ENCODE results near the gene MUC12.
"Not testable (repeated sequence)": the region's sequence is repeated elsewhere in the genome, so short reads cannot be mapped to it uniquely, and the experiment has no call there.

The MUC12 gene

DNA sequence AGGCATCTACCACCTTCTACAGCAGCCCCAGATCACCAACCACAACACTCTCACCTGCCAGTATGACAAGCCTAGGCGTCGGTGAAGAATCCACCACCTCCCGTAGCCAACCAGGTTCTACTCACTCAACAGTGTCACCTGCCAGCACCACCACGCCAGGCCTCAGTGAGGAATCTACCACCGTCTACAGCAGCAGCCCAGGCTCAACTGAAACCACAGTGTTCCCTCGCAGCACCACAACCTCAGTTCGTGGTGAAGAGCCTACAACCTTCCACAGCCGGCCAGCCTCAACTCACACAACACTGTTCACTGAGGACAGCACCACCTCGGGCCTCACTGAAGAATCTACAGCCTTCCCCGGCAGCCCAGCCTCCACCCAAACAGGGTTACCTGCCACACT lies 29.2 kb downstream of the MUC12 start:
- DNase-seq, result not testable (repeated sequence)

DNA sequence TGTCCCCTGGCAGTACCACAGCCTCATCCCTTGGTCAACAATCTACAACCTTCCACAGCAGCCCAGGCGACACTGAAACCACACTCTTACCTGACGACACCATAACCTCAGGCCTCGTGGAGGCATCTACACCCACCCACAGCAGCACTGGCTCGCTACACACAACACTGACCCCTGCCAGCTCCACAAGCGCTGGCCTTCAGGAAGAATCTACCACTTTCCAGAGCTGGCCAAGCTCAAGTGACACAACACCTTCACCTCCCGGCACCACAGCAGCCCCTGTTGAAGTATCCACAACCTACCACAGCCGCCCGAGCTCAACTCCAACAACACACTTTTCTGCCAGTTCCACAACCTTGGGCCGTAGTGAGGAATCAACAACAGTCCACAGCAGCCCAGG lies 30.0 kb downstream of the MUC12 start:
- not testable (repeated sequence) for DNase-seq

DNA sequence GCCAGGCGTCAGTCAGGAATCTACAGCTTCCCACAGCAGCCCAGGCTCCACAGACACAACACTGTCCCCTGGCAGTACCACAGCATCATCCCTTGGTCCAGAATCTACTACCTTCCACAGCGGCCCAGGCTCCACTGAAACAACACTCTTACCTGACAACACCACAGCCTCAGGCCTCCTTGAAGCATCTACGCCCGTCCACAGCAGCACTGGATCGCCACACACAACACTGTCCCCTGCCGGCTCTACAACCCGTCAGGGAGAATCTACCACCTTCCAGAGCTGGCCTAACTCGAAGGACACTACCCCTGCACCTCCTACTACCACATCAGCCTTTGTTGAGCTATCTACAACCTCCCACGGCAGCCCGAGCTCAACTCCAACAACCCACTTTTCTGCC lies 30.7 kb downstream of the MUC12 start:
- not testable (repeated sequence) for DNase-seq

DNA sequence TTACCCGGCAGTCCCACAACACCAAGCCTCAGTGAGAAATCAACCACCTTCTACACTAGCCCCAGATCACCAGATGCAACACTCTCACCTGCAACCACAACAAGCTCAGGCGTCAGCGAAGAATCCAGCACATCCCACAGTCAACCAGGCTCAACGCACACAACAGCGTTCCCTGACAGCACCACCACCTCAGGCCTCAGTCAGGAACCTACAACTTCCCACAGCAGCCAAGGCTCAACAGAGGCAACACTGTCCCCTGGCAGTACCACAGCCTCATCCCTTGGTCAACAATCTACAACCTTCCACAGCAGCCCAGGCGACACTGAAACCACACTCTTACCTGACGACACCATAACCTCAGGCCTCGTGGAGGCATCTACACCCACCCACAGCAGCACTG lies 33.0 kb downstream of the MUC12 start:
- not testable (repeated sequence) for DNase-seq

DNA sequence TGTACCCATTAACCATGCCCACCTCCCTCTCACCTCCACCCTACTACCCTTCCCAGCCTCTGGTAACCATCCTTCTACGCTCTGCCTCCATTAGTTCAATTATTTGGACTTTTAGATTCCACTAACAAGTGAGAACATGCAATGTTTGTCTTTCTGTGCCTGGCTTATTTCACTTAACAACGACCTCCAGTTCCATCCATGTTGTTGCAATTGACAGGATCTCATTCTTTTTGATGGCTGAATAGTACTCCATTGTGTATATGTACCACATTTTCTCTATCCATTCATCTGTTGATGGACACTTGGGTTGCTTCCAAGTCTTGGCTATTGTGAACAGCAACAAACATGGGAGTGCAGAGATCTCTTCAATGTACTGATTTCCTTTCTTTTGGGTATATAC lies 38.0 kb downstream of the MUC12 start:
- not testable (repeated sequence) for DNase-seq

DNA sequence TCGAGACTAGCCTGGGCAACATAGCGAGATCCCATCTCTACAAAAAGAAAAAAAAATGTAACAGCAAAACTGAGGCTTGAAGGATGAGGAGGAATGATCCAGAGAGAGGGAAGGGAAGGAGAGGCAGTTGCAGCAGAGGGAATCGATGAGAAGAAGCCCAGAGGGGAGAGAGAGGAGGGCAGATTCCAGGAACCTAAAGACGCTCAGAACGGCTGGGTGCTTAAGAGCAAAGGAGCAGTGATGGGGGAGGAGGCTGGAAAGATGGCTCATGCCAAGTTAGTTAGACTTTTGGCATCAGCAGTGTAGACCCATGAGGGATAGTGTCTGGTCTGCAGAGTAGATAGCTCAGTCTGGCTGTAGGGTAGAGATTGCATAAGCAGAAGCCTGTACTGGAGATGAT lies 40.3 kb downstream of the MUC12 start:
- no peak for DNase-seq

DNA sequence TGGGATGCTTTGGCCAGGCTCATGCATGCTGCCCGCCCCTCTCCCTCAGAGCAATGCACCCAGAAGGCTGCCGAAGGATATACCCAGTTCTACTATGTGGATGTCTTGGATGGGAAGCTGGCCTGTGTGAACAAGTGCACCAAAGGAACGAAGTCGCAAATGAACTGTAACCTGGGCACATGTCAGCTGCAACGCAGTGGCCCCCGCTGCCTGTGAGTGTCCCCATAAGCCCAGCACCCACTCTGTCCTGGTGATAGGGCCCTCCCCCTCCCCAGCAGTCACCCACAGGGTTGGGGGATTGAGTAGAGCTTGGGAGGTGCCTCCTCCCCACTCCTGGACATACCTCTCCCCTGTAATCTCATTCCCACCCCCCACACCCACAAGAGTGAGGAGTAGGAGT lies 43.6 kb downstream of the MUC12 start:
- no peak for DNase-seq

DNA sequence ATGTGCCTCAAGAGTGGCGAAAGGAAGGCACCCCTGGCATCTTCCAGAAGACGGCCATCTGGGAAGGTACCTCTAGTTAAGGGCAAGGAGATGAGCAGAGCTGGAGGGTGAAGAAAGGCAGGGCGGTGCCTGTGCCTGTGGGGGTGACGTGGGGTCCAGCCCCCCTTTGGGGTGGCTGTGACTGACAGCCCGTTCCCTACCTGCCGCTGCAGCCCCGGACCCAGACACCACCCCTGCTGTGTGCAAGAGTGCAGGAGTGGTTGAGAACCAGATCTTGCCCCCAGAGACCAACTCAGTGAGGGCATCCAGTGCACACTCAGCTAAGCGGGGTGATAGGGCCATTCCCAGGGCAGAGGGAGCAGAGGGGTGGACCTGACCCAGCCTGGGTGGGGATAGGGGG lies 46.3 kb downstream of the MUC12 start:
- DNase-seq, result no peak

DNA sequence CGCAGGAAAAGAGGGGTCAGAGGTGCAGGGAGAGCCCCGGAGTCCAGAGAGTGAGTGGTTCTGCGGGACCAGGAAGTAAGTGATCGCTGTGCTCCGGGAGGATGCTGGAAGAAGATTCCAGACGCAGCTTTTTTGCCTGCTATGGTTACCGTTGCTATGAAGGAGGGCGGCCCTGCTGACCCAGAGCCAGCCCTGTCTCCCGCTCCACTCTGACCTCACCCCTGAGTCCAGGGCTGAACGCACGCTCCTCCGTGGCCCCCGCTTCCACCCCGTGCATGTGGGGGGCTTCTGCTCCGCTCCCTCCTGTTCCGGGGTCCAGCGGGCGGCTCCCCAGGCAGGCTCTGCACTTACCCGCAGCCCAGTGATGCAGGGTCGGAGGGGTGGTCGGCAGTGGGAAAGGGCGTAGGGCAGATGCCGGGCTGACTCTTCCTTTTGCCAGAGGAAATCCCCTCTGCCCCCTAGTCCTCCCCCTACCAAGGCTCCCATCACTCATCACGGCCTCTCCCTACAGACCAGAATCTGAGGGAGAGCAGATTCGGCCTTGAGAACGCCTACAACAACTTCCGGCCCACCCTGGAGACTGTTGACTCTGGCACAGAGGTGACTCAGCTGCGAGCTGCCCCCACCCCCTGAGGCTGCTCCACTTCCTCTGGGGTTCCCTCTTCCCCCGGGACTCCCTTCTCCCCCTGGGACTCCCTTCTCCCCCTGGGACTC lies 47.9 kb downstream of the MUC12 start:
- DNase-seq, result no peak

DNA sequence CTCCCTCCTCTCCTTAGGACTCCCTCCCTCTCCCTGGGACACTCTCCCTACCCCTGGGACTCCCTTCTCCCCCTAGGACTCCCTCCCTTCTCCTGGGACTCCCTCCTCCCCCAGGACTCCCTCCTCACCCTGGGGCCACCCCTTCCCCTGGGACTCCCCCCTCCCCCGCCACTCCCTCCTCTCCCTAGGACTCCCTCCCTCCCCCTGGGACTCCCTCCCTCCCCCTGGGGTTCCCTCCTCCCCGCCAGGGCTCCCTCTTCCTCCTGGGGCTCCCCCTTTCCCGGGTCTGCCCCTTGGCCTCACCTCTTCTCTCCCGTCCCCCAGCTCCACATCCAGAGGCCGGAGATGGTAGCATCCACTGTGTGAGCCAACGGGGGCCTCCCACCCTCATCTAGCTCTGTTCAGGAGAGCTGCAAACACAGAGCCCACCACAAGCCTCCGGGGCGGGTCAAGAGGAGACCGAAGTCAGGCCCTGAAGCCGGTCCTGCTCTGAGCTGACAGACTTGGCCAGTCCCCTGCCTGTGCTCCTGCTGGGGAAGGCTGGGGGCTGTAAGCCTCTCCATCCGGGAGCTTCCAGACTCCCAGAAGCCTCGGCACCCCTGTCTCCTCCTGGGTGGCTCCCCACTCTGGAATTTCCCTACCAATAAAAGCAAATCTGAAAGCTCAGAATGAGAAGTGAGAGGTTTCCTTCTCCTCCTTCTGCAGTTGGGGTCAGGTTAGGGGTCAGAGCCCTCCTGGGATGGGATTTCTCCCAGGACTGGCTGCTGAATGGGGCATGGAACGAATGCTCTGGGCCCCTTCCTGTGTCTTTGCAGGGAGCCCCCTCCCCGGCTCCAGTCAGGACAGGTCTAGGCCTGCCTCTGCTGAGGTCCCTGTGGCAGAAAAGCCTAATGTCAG lies 49.2 kb downstream of the MUC12 start:
- DNase-seq, result no peak

DNA sequence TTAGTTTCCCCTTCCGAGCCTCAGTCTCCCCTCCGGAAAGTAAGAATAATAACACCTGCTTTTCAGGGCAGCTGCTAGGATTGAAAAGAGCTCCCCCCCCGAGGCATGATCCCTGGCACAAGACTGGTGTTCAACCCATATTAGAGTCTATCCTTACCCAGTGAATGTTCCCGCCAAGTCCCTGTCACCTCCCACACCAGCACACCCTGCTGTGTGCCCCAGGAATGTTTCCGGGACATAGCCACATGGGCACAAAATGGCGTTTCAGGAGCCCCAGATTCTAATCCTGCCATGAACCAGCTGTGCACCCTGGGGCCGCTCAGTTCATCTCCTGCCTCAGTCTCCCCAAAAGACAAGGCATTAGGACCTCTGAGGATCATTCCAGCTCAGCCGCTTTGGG lies 51.1 kb downstream of the MUC12 start:
- no peak for DNase-seq

DNA sequence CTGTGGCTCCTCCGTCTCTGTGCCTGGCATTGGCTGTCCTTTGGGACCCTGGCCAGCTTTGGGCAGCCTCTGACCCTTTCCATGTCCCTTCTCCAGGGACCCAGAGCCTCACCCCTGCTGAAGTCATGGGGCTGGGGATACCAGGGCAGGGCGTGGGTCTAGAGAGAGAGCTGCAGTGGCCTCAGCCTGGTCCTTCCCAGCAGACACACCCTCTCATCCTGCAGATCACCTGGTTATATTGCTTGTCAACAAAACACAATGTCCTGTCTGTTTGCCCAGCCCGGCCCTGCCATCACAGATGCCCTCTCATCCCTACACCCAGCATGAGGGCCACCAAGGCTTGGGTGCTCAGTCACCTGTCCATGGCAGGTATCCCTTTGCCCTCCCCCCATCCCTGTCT lies 52.3 kb downstream of the MUC12 start:
- no peak for DNase-seq

DNA sequence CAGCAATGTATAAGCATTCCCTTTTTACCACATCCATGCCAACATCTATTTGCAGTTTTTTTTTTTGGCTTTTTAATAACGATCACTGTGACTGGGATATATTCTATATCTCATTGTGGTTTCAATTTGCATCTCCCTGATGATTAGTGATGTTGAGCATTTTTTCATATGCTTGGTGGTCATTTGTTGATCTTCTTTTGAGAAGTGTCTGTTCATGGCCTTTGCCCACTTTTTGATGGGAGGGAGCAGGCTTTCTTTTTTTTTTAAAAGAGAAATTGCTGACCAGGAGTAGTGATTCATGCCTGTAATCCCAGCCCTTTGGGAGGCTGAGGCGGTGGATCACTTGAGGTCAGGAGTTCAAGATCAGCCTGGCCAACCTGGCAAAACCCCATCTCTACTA lies 54.5 kb downstream of the MUC12 start:
- DNase-seq, result no peak

DNA sequence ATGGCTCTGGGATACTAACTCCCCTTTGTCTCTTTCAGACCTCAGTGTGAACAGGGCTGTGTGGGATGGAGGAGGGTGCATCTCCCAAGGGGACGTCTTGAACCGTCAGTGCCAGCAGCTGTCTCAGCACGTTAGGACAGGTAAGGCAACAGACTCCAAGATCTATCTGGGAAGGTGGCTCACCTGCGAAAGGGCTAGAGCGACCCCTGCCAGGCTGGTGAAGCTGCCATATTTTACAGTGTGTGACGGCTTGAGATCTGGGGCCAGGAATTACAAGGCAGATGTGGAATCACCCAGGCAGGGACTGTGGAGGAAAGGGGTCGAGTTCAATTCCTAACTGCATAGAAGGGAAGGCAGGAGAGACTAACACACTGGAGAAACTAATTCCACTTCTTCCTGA lies 61.7 kb downstream of the MUC12 start:
- DNase-seq, result no peak

DNA sequence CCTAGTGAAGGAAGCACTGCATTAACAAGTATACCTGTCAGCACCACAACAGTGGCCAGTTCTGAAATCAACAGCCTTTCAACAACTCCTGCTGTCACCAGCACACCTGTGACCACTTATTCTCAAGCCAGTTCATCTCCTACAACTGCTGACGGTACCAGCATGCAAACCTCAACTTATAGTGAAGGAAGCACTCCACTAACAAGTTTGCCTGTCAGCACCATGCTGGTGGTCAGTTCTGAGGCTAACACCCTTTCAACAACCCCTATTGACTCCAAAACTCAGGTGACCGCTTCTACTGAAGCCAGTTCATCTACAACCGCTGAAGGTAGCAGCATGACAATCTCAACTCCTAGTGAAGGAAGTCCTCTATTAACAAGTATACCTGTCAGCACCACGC lies 66.6 kb downstream of the MUC12 start:
- no peak for DNase-seq

DNA sequence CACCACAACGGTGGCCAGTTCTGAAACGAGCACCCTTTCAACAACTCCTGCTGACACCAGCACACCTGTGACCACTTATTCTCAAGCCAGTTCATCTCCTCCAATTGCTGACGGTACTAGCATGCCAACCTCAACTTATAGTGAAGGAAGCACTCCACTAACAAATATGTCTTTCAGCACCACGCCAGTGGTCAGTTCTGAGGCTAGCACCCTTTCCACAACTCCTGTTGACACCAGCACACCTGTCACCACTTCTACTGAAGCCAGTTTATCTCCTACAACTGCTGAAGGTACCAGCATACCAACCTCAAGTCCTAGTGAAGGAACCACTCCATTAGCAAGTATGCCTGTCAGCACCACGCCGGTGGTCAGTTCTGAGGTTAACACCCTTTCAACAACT lies 71.9 kb downstream of the MUC12 start:
- not testable (repeated sequence) for DNase-seq

DNA sequence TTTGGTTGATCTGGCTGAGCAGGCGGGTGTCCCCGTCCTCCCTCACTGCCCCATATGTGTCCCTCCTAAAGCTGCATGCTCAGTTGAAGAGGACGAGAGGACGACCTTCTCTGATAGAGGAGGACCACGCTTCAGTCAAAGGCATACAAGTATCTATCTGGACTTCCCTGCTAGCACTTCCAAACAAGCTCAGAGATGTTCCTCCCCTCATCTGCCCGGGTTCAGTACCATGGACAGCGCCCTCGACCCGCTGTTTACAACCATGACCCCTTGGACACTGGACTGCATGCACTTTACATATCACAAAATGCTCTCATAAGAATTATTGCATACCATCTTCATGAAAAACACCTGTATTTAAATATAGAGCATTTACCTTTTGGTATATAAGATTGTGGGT lies 89.0 kb downstream of the MUC12 start:
- DNase-seq, result no peak

DNA sequence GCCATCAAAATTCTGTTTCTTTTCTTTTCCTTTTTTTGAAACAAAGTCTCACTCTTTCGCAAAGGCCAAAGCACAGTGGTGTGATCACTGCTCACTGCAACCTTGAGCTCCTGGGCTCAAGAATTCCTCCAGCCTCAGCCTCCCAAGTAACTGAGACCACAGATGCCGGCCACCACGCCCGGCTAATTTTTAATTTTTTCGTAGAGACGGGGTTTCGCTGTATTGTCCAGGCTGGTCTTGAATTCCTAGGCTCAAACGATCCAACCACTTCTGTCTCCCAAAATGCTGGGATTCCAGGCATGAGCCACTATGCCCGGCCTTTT lies 90.2 kb downstream of the MUC12 start:
- DNase-seq, result no peak

DNA sequence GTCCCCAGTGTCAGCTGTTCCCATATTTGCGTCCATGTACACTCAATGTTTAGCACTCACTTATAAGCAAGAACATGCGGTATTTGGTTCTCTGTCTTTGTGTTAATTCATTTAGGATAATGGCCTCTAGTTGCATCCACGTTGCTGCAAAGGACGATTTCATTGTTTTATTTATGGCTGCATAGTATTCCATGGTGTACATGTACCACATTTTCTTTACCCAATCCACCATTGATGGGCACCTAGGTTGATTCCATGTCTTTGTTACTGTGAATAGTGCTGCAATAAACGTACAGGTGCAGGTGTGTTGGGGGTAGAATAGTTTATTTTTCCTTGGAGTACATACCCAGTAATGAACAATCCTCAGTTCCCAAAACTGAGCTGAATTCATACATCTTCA lies 91.6 kb downstream of the MUC12 start:
- DNase-seq, result no peak

DNA sequence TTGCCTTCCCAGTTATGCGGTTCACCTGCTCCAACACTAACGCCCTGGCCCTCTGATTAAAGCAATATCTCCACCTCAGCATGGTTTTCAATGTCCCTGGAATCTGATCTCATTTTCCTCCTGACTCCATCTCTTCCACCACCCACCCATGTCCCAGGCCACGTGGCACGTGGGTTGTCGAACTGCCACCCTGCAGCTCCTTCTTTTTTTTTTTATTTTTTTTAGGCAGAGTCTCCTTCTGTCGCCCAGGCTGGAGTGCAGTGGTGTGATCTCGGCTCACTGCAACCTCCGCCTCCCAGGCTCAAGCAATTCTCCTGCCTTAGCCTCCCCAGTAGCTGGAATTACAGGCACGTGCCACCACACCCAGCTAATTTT lies 94.8 kb downstream of the MUC12 start:
- DNase-seq, result not testable (repeated sequence)

DNA sequence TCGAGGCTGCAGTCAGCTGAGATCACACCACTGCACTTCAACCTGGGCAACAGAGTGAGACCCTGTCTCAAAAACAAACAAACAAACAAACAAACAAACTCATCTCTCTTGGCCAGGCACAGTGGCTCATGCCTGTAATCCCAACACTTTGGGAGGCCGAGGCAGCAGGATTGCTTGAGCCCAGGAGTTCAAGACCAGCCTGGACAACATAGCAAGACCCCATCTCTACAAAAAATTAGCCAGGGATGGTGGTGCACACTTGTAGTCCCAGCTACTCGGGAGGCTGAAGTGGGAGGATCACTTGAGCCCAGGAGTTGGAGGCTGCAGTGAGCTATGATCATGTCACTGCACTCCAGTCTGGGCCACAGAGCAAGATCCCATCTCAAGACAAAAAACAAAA lies 95.8 kb downstream of the MUC12 start:
- DNase-seq, result not testable (repeated sequence)

DNA sequence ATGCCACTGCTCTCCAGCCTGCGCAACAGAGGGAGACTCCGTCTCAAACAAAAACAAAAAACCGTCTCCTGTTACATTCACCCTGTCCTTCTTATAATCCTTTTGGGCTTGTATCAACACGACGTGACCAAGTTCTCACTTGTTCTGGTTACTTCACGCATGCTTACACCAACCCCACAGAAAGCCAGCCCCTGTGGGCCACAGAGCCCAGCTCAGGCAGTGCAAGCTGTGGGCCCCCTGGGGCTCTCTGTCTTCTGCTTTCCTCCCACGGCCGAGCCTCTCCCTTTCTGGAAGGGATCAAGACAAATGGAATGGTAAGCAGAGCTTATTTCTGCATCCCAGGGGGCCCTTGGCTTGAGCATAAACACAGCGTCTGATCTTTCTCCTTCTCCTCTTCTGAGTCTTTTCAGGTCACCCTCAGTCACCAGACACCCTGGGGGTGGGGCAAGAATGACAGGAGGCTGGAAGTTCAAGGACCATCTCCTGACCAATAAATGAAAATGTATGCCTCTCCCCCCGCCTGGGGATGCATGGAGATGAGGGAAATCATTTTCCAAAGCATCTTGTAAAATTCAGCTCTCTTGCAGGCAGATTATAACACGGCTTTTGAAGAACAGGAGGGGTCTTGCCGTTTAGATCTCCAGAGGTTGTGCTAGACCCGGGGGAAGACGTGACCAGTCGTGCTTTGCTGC lies 96.9 kb downstream of the MUC12 start:
- no peak for DNase-seq

DNA sequence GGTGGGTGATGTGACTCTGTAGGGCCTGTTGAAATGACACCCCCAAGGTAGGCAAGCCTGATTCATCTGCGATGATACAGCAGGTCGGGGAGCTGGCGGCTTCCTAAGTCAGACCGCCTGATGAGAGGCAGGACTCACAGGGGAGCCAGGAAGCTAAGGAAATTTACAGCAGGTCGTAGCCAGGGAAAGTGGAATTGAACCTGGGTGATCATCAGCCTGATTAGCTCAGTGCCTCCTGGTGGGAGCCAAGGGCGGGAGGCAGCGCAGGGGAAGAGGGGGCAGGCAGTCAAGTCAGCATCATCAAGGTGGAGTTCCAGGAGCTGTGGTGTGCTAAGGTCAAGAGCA lies 97.4 kb downstream of the MUC12 start:
- DNase-seq, result no peak

DNA sequence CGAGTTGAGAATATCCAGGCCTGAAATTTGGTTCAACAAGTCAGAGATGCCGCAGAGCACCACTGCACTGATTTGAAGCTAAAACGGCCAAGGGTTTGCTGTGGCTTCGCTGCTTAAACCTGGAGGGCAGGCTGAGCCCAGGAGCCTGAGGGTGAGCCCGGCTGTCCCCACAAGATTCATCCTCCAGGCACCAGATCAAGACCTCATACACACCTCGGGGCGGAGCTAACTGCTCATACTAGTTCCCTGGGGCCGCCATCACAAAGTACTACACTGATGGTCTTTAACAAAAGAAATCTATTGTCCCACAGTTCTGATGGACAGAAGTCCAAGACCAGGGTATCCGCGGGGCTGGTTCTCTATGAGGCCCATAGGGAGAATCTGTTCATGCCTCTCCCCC lies 99.0 kb downstream of the MUC12 start:
- no peak for DNase-seq
